Neuronal stem cell (in vitro differentiated cells): ENCODE data around the gene LRRC32.
"Not testable (repeated sequence)": the region's sequence is repeated elsewhere in the genome, so short reads cannot be mapped to it uniquely, and the experiment has no call there.

Experiments
- DNase-seq: peaks from one replicate; pipeline ENCODE4 v3.0.0-alpha.2; 2013; ENCODE audit warnings: low spot score
- H2AFZ ChIP-seq: one replicate; pipeline ENCODE4 v1.6.1; 2013; ENCODE audit warnings: mild to moderate bottlenecking, low read length, inconsistent platforms
- H2AK5ac ChIP-seq: 2 replicates; pipeline ENCODE4 v1.6.1; 2013; ENCODE audit warnings: low read depth, mild to moderate bottlenecking, inconsistent platforms, low read length, moderate library complexity, mixed read lengths
- H2BK120ac ChIP-seq: 2 replicates; pipeline ENCODE4 v1.6.1; 2013; ENCODE audit warnings: low read depth, mild to moderate bottlenecking, inconsistent platforms, low read length, moderate library complexity, mixed read lengths
- H2BK12ac ChIP-seq: one replicate; pipeline ENCODE4 v1.6.1; 2013; ENCODE audit warnings: low read length, inconsistent platforms
- H2BK15ac ChIP-seq: 2 replicates; pipeline ENCODE4 v1.6.1; 2013; ENCODE audit warnings: mild to moderate bottlenecking, low read length, inconsistent platforms, mixed read lengths
- H2BK5ac ChIP-seq: one replicate; pipeline ENCODE4 v1.6.1; 2013; ENCODE audit warnings: inconsistent platforms, mild to moderate bottlenecking, low read length, moderate library complexity
- H3K14ac ChIP-seq: one replicate; pipeline ENCODE4 v1.6.1; 2013; ENCODE audit warnings: low read length, inconsistent platforms
- H3K18ac ChIP-seq: 2 replicates; pipeline ENCODE4 v1.6.1; 2013; ENCODE audit warnings: low read length, inconsistent platforms
- H3K23ac ChIP-seq: 2 replicates; pipeline ENCODE4 v1.6.1; 2013; ENCODE audit warnings: low read depth, mild to moderate bottlenecking, mixed read lengths, low read length, inconsistent platforms; ENCODE audit not compliant: poor library complexity
- H3K27ac ChIP-seq: replicated peaks from 3 replicates; pipeline ENCODE4 v1.5.1; 2013; ENCODE audit warnings: low read length, inconsistent platforms
- H3K27me3 ChIP-seq, 3 experiments: 2 replicates each; pipeline ENCODE4 v1.6.1; 2013; ENCODE audit warnings: low read length in 3 of 3, mild to moderate bottlenecking in 2 of 3, inconsistent platforms in 1 of 3, low read depth in 1 of 3, mixed read lengths in 1 of 3, moderate library complexity in 1 of 3; ENCODE audit not compliant: control insufficient read depth in 3 of 3, insufficient read depth in 3 of 3
- H3K36me3 ChIP-seq, 2 donors: replicated peaks in 1 of 2; 2 replicates each; pipeline ENCODE4 v1.6.1; 2013; ENCODE audit warnings: low read length in 2 of 2; ENCODE audit not compliant: control insufficient read depth in 2 of 2, insufficient read depth in 2 of 2
- H3K4ac ChIP-seq: 2 replicates; pipeline ENCODE4 v1.6.1; 2013; ENCODE audit warnings: inconsistent platforms, mild to moderate bottlenecking, low read length, moderate library complexity
- H3K4me1 ChIP-seq, 2 donors: 1 replicate in 1 of 2; 2 replicates in 1 of 2; pipeline ENCODE4 v1.6.1; 2013; ENCODE audit warnings: low read length in 2 of 2, low read depth in 1 of 2; ENCODE audit not compliant: control insufficient read depth in 2 of 2, insufficient read depth in 1 of 2
- H3K4me2 ChIP-seq: one replicate; pipeline ENCODE4 v1.6.1; 2013; ENCODE audit warnings: mild to moderate bottlenecking, low read length, inconsistent platforms; ENCODE audit not compliant: insufficient read depth, poor library complexity, severe bottlenecking
- H3K4me3 ChIP-seq, 2 donors: 2 replicates each; pipeline ENCODE4 v1.5.1; 2013; ENCODE audit warnings: low read length in 2 of 2, mild to moderate bottlenecking in 2 of 2, inconsistent platforms in 1 of 2, moderate library complexity in 1 of 2
- H3K79me1 ChIP-seq: one replicate; pipeline ENCODE4 v1.6.1; 2013; ENCODE audit warnings: low read depth, mild to moderate bottlenecking, inconsistent platforms, low read length, moderate library complexity
- H3K9ac ChIP-seq: one replicate; pipeline ENCODE4 v1.6.1; 2013; ENCODE audit warnings: mild to moderate bottlenecking, low read depth, low read length, inconsistent platforms; ENCODE audit not compliant: poor library complexity
- H3K9me3 ChIP-seq, 2 donors: replicated peaks in 1 of 2; 2 replicates each; pipeline versions ENCODE3 to v1.6.1; 2013; ENCODE audit warnings: low read length in 2 of 2, mild to moderate bottlenecking in 2 of 2, inconsistent platforms in 1 of 2, low read depth in 1 of 2, mixed read lengths in 1 of 2, moderate library complexity in 1 of 2; ENCODE audit not compliant: control insufficient read depth in 2 of 2, insufficient read depth in 1 of 2
- H4K8ac ChIP-seq: one replicate; pipeline ENCODE4 v1.6.1; 2013; ENCODE audit warnings: low read depth, mild to moderate bottlenecking, inconsistent platforms, low read length, moderate library complexity
- H4K91ac ChIP-seq: one replicate; pipeline ENCODE4 v1.6.1; 2013; ENCODE audit warnings: low read length, low read depth, mild to moderate bottlenecking, inconsistent platforms; ENCODE audit not compliant: poor library complexity
- WGBS, 2 donors: extraction: QIAGEN DNeasy Blood & Tissue Kit; methylation state at CpG; one replicate each; pipeline ENCODE4 v1.1.7; 2013; ENCODE audit warnings: missing lambda C conversion rate in 2 of 2, mixed read lengths in 1 of 2; ENCODE audit not compliant: insufficient read length in 2 of 2, insufficient replicate concordance in 1 of 2; ENCODE audit errors: extremely low coverage in 2 of 2; 5-methylcytosine and 5-hydroxymethylcytosine counted together

Gene LRRC32

GRCh38 chr11:76608228-76608627, 62.3 kb downstream of the LRRC32 start:
- not testable (repeated sequence) for H3K27me3 ChIP-seq

More at GRCh38 chr11:76608228-76608627, 62.3 kb downstream of the LRRC32 start:
- H3K79me1 ChIP-seq, H2AK5ac ChIP-seq, H2AFZ ChIP-seq, H4K8ac ChIP-seq, H3K9me3 ChIP-seq, H3K9ac ChIP-seq, H2BK15ac ChIP-seq, H3K18ac ChIP-seq, H2BK5ac ChIP-seq, H3K23ac ChIP-seq, H3K27ac ChIP-seq, H2BK12ac ChIP-seq, H2BK120ac ChIP-seq, DNase-seq, H3K4ac ChIP-seq, H3K14ac ChIP-seq, H3K4me2 ChIP-seq, H3K4me3 ChIP-seq, H4K91ac ChIP-seq, H3K36me3 ChIP-seq: not testable (repeated sequence)
- peaks cover 0 to 10% of the 10 kb centered on the region in 2 donors for H3K4me1 ChIP-seq
- no CpG with 5 or more reads among the region's 11 CpGs for WGBS, 2 donors
